Measurements from ENCODE around the gene RASGEF1C.

RASGEF1C gene

DNA sequence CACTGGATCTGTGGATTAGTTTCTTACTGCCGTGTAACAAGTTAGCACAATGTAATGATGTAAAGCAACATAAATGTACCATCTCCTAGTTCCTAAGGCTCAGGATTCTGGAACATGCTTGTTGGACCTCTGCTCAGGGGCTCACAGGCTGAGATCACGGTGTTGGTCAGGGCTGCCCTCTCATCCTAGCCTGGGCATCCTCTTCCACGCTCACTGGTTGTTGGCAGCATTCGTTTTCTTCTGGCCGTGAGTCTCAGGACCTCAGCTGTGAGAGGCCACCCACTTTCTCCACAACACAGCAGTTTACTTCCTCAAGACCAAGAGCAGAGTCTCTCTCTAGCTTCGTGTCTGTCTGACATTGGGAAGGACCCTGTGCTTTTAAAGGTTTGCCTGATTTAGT is 17.3 kb downstream of the RASGEF1C start:
- H3K9me3 ChIP-seq (ENCODE audit: insufficient read depth, low read depth, low read length): no peaks in the 10 kb centered on the region
- no peaks in the 10 kb centered on the region for H3K9me2 ChIP-seq (replicated peaks; ENCODE audit: low read depth, low read length)
- H4K20me1 ChIP-seq (ENCODE audit: insufficient read depth, low read length, poor library complexity, severe bottlenecking): no peaks in the 10 kb centered on the region
- H3K27me3 ChIP-seq (ENCODE audit: insufficient read depth, low read length, poor library complexity, severe bottlenecking): no peaks in the 10 kb centered on the region
- H3K9ac ChIP-seq (ENCODE audit: low read depth, low read length, poor library complexity, severe bottlenecking): no peak overlapping the region
- H2AFZ ChIP-seq (ENCODE audit: low read length): no peak overlapping the region
- no peaks in the 10 kb centered on the region for H3K79me2 ChIP-seq (ENCODE audit: insufficient read depth, low read length)
- no peaks in the 10 kb centered on the region for H3K36me3 ChIP-seq (ENCODE audit: insufficient read depth, low read length)
- H3F3A ChIP-seq (ENCODE audit: low read depth): no peaks in the 10 kb centered on the region
- no peak overlapping the region for H3K4me2 ChIP-seq (ENCODE audit: low read depth, low read length, poor library complexity, severe bottlenecking)
- TF ChIP-seq EZH2phosphoT487 (IDR thresholded peaks at IDR 0.05; ENCODE audit: borderline replicate concordance): no peak
- TF ChIP-seq, protein P1, sequence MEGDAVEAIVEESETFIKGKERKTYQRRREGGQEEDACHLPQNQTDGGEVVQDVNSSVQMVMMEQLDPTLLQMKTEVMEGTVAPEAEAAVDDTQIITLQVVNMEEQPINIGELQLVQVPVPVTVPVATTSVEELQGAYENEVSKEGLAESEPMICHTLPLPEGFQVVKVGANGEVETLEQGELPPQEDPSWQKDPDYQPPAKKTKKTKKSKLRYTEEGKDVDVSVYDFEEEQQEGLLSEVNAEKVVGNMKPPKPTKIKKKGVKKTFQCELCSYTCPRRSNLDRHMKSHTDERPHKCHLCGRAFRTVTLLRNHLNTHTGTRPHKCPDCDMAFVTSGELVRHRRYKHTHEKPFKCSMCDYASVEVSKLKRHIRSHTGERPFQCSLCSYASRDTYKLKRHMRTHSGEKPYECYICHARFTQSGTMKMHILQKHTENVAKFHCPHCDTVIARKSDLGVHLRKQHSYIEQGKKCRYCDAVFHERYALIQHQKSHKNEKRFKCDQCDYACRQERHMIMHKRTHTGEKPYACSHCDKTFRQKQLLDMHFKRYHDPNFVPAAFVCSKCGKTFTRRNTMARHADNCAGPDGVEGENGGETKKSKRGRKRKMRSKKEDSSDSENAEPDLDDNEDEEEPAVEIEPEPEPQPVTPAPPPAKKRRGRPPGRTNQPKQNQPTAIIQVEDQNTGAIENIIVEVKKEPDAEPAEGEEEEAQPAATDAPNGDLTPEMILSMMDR (conservative IDR thresholded peaks at IDR 0.05; ENCODE audit: low read length): no peak
- no peaks in the 10 kb centered on the region for H3K4me1 ChIP-seq (ENCODE audit: insufficient read depth, low read length, poor library complexity, severe bottlenecking)
- no peak overlapping the region for H3K4me3 ChIP-seq (ENCODE audit: low read length, poor library complexity, severe bottlenecking)

DNA sequence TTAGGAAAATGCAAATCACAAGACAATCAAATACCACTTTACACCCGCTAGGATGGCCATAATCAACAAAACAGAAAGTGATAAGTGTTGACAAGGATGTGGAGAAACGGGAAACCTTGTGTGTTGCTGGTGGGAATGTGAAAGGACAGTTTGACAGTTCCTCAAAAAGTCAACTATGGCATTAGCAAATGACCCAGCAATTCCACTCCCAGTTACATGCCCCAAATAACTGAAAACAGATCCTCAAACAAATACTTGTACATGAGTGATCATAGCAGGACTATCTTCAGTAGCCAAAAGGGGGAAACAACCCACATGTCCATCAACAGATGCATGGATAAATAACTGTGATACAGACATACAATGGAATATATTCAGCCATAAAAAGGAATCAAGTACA is 21.2 kb downstream of the RASGEF1C start:
- Histone ChIP-seq H3K4me1 (ENCODE audit: insufficient read depth, low read length, poor library complexity, severe bottlenecking) (no peaks in the 10 kb centered on the region), H3F3A (ENCODE audit: low read depth) (no peaks in the 10 kb centered on the region), H3K27me3 (ENCODE audit: insufficient read depth, low read length, poor library complexity, severe bottlenecking) (no peaks in the 10 kb centered on the region), H3K36me3 (ENCODE audit: insufficient read depth, low read length) (no peaks in the 10 kb centered on the region), H4K20me1 (ENCODE audit: insufficient read depth, low read length, poor library complexity, severe bottlenecking) (no peaks in the 10 kb centered on the region), H3K9ac (ENCODE audit: low read depth, low read length, poor library complexity, severe bottlenecking) (no peak overlapping the region), H3K9me3 (ENCODE audit: insufficient read depth, low read depth, low read length) (no peaks in the 10 kb centered on the region), H3K4me2 (ENCODE audit: low read depth, low read length, poor library complexity, severe bottlenecking) (no peak overlapping the region), H3K4me3 (ENCODE audit: low read length, poor library complexity, severe bottlenecking) (no peak overlapping the region), H2AFZ (ENCODE audit: low read length) (no peak overlapping the region), H3K79me2 (ENCODE audit: insufficient read depth, low read length) (no peaks in the 10 kb centered on the region), H3K9me2 (replicated peaks; ENCODE audit: low read depth, low read length) (no peaks in the 10 kb centered on the region)
- TF ChIP-seq EZH2phosphoT487 (IDR thresholded peaks at IDR 0.05; ENCODE audit: borderline replicate concordance): no peak
- TF ChIP-seq, protein P1 (conservative IDR thresholded peaks at IDR 0.05; ENCODE audit: low read length): no peak

DNA sequence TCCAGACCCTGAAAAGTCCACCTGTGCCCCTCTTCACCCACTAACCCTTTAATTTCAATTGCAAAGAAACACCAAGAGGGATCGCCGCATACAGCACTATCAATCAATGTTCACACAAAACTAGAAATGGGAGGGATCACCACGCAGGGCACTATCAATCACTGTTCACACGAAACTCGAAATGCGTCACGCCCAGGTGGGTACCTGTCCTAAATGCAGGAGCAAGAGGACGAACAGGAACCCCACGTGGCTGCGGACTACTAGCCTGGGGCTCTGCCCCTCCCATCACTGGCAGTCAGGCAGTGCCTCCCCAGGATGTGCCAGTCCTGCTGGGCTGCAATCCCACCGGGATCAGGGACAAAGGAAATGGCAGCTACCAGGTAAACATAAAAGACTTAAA is 28.2 kb downstream of the RASGEF1C start:
- Histone ChIP-seq H3K27me3 (ENCODE audit: insufficient read depth, low read length, poor library complexity, severe bottlenecking) (no peaks in the 10 kb centered on the region), H3K9me2 (replicated peaks; ENCODE audit: low read depth, low read length) (no peaks in the 10 kb centered on the region), H3K36me3 (ENCODE audit: insufficient read depth, low read length) (no peaks in the 10 kb centered on the region), H2AFZ (ENCODE audit: low read length) (no peak overlapping the region), H4K20me1 (ENCODE audit: insufficient read depth, low read length, poor library complexity, severe bottlenecking) (no peaks in the 10 kb centered on the region), H3K79me2 (ENCODE audit: insufficient read depth, low read length) (no peaks in the 10 kb centered on the region), H3K9ac (ENCODE audit: low read depth, low read length, poor library complexity, severe bottlenecking) (no peak overlapping the region), H3F3A (ENCODE audit: low read depth) (no peaks in the 10 kb centered on the region), H3K4me1 (ENCODE audit: insufficient read depth, low read length, poor library complexity, severe bottlenecking) (no peaks in the 10 kb centered on the region), H3K4me3 (ENCODE audit: low read length, poor library complexity, severe bottlenecking) (no peak overlapping the region), H3K4me2 (ENCODE audit: low read depth, low read length, poor library complexity, severe bottlenecking) (no peak overlapping the region), H3K9me3 (ENCODE audit: insufficient read depth, low read depth, low read length) (no peaks in the 10 kb centered on the region)
- TF ChIP-seq, protein P1 (conservative IDR thresholded peaks at IDR 0.05; ENCODE audit: low read length): no peak
- no peak for TF ChIP-seq EZH2phosphoT487 (IDR thresholded peaks at IDR 0.05; ENCODE audit: borderline replicate concordance)
